Lower leg skin (tissue), 3 donors: ENCODE measurements around the gene CYP2S1.

Source experiments
- POLR2A ChIP-seq, 2 donors: fragments of 450-650 bp; IDR thresholded peaks; one replicate each; pipeline ENCODE4 v1.6.1; 2016 to 2017; ENCODE audit warnings: antibody characterized with exemption in 2 of 2, mild to moderate bottlenecking in 1 of 2, moderate library complexity in 1 of 2
- TF ChIP-seq, protein P1 (sequence below), 3 donors: fragments of 450-650 bp; IDR thresholded peaks; one replicate each; pipeline ENCODE4 v1.5.1; 2016; ENCODE audit warnings: antibody characterized with exemption in 3 of 3, mild to moderate bottlenecking in 3 of 3, moderate library complexity in 2 of 3

DNA sequence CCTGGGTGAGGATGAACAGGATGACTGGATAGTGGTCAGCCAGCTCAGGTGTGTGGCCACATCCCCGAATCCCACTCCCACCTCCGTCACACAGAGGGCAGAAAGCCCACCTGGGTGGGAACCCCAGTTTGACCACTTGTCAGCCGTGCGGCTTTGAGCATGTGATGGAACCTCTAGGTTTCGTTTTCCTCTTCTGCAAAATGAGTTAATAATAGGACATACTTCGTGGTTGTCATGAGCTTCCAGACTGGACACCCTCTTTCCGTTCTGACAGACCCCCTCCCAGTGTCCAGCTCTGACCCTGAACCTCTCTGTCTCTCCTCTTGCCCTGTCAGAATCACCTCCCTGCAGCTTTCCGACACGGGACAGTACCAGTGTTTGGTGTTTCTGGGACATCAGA, 27.8 kb downstream of the CYP2S1 start:
- TF ChIP-seq, protein P1, sequence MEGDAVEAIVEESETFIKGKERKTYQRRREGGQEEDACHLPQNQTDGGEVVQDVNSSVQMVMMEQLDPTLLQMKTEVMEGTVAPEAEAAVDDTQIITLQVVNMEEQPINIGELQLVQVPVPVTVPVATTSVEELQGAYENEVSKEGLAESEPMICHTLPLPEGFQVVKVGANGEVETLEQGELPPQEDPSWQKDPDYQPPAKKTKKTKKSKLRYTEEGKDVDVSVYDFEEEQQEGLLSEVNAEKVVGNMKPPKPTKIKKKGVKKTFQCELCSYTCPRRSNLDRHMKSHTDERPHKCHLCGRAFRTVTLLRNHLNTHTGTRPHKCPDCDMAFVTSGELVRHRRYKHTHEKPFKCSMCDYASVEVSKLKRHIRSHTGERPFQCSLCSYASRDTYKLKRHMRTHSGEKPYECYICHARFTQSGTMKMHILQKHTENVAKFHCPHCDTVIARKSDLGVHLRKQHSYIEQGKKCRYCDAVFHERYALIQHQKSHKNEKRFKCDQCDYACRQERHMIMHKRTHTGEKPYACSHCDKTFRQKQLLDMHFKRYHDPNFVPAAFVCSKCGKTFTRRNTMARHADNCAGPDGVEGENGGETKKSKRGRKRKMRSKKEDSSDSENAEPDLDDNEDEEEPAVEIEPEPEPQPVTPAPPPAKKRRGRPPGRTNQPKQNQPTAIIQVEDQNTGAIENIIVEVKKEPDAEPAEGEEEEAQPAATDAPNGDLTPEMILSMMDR (IDR thresholded peaks at IDR 0.05), result no peak
- TF ChIP-seq POLR2A (IDR thresholded peaks at IDR 0.05), result no peak
